Bone marrow (tissue), 2 donors: ENCODE data around the gene PYGB.
A peak's percentile ranks its signal among the peaks of the same experiment; 100 is the strongest.
"Not testable (repeated sequence)": the region's sequence is repeated elsewhere in the genome, so short reads cannot be mapped to it uniquely, and the experiment has no call there.

Source experiments
- DNase-seq, 2 donors: peaks; one replicate each; lab custom pipeline; 2025; lab: John Stamatoyannopoulos, UW

The PYGB gene

GRCh38 chr20:25230166-25230831 is 17.6 kb upstream of the PYGB start:
- no peak for DNase-seq

GRCh38 chr20:25233016-25233772 is 14.7 kb upstream of the PYGB start:
- DNase-seq = no peak

- not testable (repeated sequence) for DNase-seq
Observed at GRCh38 chr20:25234009-25234849, 13.7 kb upstream of the PYGB start.

GRCh38 chr20:25236450-25237304 is 11.2 kb upstream of the PYGB start:
- no peak for DNase-seq

- peak; percentile 21 to 96 for DNase-seq
Observed at GRCh38 chr20:25237610-25238318, 10.1 kb upstream of the PYGB start.

GRCh38 chr20:25238319-25239037 is 9.4 kb upstream of the PYGB start:
- no peak for DNase-seq

GRCh38 chr20:25239387-25240370 is 8.2 kb upstream of the PYGB start:
- no peak for DNase-seq

- not testable (repeated sequence) for DNase-seq
Observed at GRCh38 chr20:25240851-25241658, 6.8 kb upstream of the PYGB start.

- DNase-seq = not testable (repeated sequence)
Observed at GRCh38 chr20:25241659-25241955, 6.3 kb upstream of the PYGB start.

- no peak for DNase-seq
Observed at GRCh38 chr20:25242231-25242630, 5.7 kb upstream of the PYGB start.

GRCh38 chr20:25243416-25243979 is 4.4 kb upstream of the PYGB start:
- no peak for DNase-seq

GRCh38 chr20:25244976-25245375 is 2.9 kb upstream of the PYGB start:
- DNase-seq = no peak

- no peak for DNase-seq
Observed at GRCh38 chr20:25245461-25245860, 2.4 kb upstream of the PYGB start.

GRCh38 chr20:25246182-25246999 is 1.5 kb upstream of the PYGB start:
- no peak for DNase-seq

GRCh38 chr20:25247000-25247517 is 826 bp upstream of the PYGB start:
- DNase-seq = peak in 1 of 2 donors; percentile 47

- no peak for DNase-seq
Observed at GRCh38 chr20:25247518-25247955, 348 bp upstream of the PYGB start.

GRCh38 chr20:25248786-25249172 is 894 bp downstream of the PYGB start:
- DNase-seq = no peak
